Right renal cortex interstitium (tissue), 3 donors: ENCODE measurements around the gene PHACTR3. TPM values are rescaled to one million over a fixed set of nuclear protein-coding genes. Genes with fewer than 3 reads are reported as not detected.
A peak's percentile ranks its signal among the peaks of the same experiment; 100 is the strongest.

Source experiments
- DNase-seq, 3 donors: peaks; one replicate each; pipeline ENCODE4 v3.0.0-alpha.2; 2013; ENCODE audit warnings: low read depth in 3 of 3, low spot score in 2 of 3
- polyA plus RNA-seq, 3 donors: library from polyadenylated mRNA; unstranded; fragments of 120-200 nt; gene quantifications; one replicate each; pipeline ENCODE4 v1.2.1, GENCODE V29; 2013; ENCODE audit not compliant: insufficient read length in 3 of 3

The PHACTR3 gene
- polyA plus RNA-seq, 3 donors, result 12.8 to 13.2 (median 12.9) TPM

DNA sequence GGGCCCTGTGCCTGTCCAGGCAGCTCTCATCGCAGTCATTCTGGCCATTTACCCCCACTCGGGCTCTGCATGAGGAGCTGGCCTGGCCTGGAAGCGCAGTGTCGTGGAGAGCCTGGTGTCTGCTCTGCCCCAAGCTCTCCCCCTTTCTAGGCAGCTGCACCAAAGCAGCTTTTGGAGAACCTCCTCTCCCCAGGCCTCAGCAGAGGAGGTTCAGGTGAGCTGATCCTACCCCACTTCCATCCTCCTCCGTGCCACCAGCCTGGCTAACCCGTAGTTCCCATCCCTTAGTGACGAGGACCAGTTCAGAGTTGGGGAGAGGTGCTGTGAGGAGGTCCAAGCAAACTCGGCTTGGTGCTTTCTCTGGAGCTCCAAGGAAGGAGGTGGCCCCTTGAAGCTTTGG, 30.5 kb upstream of the PHACTR3 start:
- no peak for DNase-seq

DNA sequence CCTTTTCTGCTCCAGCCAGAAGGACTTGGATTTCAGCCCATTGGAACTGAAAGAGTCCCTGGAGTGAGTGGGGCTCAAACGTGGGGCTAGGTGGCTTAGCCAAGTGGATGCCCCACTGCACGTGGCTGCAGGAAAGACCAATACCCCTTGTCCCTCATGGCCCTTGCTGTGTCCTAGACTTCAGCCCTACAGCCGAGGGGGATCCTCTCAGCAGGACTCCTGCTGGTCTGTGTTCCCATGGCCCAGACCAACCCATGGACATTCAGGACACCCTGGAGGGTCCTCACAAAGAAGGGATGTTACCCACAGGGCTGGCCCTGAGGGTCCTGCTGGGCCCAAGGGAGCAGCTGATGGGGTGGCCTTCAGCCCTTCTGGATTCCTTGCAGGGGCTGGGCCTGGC, 30.0 kb upstream of the PHACTR3 start:
- DNase-seq, result no peak

DNA sequence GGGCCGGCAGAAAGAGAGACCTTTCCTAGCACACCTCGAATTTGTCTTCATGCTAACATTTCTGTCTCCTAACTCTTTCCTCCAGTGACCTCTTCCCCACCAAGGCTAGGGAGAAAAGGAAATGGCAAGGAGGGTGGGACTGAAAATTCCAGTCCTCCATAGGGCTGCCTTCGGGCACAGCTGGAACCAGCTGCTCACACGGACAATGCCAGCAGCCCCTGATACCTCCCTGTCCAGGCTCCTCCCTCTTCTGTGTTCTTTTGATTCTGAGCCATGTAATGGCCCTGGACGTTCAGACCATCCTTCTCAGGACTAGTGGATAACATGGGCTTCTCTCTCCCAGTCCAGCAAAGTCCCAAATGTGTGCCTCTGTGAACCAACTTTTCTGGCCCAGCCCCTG, 29.1 kb upstream of the PHACTR3 start:
- DNase-seq, result no peak

DNA sequence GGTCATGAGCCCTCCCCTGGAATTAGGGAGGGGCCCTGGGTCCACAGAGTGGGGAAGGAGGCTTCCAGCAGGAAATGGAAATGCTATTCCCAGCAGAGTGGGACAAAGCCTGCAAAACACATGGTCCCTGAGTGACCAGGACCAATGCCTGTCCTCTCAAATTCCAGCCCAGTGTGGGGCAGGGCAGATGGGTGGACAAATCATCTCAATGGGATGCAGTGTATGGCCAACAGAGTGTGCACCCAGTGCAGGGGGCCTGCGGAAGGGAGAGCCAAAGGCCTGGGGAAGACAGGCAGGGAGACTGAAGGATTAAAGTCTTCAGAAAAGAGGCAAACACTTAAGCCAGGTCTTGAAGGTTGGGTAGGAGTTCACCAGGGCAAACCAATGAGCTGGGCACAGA, 28.7 kb upstream of the PHACTR3 start:
- DNase-seq, result no peak

DNA sequence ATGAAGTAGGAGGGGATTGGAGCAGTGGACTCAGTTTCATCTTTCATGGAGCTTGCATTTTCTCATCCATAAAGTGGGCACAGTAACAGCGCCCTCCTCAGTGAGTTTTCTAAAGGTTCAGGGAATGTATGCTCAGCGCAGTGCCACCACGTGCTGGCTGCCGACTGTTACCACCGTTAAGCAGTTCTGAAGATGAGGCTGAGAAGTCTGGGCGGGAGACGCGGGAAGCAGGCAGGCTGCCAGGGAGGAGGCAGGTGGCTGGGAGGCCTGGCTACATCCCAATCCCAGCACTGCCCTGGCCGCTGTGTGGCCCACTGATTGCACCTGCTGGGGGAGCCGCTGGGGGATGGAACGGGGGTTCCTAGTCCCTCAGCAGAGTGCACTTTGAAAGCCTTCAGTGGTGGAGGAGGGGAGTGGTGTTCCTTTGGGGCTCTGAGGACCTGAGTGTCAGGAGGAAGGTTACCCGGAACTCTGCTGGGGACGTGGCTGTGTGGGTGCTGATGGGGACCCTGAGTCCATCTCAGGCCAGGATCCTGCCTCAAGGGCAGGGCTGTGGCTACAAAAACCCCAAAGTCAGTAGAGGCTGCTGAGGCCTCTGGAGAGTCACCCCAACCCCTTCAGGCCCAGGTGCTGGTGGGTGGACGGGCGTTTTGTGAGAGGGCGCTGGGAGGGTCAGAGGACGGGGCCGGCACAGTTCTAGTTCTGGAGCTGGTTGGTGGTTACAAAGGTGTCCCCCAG, 28.0 kb upstream of the PHACTR3 start:
- DNase-seq, result no peak

DNA sequence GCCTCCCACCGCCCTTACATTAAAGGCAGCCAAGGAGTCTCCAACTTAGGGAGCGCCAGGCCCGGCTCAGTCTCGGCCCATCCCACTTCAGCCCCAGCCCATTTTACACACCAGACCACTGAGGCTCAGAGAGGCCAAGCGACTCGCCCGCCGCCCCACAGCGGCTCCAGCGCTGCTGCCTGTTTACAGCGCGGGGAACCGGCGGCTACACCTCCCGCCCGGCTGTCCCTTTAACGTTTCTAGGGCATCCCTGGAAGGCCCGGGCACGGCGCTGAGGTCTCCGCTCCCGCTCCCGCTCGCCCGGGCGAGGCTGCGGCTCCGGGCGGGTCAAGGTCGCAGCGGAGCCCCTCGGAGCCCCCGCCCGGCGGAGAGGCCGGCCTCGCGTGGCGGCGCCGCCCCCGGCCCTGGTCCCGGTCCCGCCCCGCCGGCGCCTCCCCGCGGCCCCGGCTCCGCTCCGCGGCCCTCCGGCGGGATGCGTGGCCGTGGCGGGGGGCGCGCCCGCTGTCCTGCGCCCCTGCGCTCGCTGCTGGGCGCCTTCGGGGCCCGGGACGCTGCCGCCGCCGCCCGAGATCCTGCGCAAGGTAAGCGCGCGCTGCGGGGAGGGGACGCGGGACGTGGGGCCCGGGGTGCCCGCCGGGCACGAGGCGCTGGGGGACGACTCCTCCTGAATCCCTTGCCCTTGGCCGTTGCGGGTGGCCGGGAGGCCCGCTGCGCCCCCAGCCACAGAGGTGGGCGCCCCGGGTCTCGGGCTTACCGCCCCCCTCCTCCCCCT, 27.1 kb upstream of the PHACTR3 start:
- no peak for DNase-seq

DNA sequence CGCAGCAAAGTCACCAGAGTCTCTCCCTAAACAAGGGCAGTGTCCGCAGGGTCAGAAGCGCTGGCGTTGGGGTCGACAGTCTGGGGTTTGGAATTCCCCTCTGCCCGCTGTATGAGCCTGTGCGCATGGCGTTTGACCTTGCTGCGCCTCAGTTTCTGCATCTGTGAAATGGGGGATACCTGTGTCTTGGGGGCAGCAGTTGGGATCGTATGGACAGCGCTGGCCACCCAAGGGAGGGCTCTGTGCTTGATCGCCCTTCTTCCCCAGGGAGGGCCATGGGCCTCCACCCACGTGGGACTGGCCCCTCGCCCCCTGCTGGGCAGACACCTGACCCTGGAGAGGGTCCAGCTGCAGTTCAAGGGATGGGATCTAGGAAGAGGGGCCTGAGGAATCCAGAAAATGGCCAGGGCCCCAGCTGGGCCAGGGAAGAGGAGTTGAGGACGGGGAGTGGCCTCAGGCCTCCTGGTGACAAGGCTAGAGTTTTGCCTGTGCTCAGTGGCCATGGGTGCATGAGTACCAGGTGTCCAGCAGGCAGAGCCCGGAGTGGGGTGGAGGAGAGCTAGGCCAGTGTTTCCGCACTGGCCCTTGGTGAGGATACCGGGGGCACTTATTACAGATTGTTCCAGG, 26.4 kb upstream of the PHACTR3 start:
- no peak for DNase-seq

DNA sequence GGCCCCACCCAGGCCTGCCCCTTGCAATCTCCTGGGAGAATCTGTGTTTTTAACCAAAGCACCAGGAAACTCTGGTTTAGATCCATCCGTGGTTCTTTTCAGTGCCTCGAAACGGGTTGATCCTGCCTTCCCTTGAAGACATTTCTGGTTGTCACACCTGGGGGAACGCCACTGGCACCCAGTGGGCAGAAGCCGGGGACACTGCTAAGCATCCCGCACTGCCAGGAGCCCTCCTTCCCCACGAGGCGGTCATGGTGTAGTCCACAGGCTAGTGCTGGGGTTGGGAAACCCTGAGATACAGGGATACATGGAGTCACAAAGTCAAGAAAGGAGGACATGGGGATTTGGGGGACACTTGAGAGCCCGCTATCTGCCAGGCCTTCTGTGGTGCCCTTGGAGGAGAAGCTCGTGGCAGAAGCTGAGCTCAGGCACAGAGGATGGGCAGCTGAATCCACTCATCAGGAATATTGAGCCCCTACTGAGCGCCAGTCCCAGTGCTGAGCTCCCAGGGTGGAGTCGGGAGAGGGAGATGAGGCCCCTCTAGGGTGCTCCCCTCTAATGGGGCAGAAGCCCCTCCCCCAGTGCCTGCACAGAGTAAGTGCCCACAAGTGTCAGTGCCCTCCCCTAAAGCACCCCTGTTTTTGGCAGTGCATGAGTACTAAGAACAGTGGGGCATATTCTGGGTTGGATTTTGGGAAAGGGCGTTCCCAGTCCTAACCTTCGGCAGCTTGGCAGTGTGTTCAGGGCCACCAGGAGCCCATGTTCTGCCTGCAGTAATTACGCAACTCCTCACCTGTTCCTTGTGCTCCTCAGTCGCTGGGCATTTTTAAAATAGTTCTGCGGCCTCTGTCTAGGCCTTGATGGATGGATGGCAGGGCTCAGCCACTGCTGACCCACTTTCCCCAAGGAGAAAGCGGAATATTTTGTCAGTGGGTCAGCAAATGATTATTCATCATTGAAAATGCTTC, 25.6 kb upstream of the PHACTR3 start:
- no peak for DNase-seq

DNA sequence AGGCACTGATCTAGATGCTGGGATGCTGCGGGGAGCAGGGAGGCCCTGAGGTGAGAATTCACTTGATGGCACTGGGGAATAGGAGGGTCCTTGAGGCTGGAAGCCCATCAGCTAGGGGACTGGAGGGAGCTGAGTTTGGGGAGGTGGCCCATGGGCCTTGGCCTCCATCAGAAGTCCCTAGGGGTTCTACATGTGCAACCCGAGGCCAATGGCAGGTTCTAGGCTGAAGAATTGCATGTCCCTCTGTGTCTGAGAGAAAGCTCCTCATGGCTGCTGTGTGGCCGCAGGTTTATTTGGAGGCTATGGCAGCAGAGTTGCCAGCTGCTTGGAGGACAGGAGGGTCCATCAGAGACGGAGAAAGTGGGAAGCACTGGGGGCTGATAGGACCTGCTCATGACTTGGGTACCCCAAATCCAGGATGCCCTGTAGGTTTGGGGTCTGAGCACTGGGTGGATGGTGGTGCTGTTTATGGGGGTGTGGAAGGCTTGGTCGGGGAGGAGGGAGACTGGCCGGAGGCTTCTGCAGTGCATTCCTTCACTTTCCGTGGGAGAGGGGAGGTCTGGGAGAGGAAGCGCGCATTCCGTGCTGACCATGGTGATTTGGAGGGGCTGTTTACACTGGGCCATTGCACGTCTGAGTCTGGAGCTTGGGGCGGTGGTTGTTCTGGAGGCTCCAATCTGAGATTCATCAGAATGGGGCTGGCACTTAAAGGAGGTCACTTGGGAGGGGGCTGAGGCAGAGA, 24.8 kb upstream of the PHACTR3 start:
- DNase-seq, result no peak

DNA sequence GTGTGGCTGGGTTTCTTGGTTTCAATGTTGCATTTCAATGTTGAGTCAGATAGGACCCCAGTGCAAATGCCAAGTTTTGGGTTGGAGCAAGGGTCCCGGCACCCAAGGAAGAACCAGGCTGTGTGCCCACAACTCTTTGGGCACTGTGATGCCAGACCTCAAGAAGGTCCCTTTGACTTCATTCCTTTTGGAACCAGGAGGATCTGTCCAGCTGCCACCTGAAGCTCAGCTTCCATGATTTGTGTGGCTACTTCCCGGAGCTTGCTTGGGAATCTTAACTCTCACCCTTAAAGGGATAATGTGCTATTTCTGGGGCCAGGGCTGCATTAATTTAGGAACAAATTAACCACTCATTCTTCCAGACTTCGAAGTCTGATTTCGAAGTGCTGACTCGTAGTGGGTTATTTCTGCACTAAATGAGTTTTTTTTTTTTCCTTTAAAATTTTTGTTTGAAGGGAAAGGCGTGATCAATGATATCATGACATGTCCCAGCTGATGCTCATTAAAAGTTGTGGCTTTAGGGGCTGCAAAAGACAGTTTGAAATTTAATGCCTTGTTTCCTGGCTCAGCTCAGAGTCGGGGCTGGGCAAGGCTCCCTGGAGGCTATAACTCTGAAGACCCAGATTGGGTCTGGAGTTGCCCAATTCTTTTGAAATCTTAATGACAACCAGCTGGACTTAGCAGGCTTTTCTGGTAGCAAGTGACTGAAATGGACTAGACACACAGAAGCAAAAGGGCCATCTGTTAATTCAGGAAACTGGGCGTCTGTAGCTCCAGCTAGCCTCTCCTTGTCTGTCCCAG, 24.0 kb upstream of the PHACTR3 start:
- DNase-seq, result peak in 2 of 3 donors; percentile 60 to 65

DNA sequence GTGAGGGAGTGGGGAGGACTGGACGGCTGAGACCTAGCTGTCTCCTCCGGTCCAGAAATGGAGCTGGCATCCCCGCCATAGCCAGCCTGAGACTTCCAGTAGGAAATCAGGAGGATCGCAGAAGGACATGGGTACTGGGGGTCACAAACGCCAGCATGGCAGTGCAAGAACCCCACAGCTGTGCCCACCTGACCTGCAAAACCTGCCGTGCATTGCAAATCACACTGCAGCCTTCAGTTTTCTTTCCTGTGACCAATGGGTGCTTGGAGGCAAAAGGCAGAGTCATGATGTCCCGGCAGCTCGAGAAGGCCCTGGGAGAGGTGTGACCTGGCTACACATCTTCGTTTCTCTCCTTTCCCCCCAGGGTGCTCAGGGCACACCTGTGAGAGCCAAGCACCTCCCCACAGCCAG, 23.3 kb upstream of the PHACTR3 start:
- DNase-seq, result no peak

DNA sequence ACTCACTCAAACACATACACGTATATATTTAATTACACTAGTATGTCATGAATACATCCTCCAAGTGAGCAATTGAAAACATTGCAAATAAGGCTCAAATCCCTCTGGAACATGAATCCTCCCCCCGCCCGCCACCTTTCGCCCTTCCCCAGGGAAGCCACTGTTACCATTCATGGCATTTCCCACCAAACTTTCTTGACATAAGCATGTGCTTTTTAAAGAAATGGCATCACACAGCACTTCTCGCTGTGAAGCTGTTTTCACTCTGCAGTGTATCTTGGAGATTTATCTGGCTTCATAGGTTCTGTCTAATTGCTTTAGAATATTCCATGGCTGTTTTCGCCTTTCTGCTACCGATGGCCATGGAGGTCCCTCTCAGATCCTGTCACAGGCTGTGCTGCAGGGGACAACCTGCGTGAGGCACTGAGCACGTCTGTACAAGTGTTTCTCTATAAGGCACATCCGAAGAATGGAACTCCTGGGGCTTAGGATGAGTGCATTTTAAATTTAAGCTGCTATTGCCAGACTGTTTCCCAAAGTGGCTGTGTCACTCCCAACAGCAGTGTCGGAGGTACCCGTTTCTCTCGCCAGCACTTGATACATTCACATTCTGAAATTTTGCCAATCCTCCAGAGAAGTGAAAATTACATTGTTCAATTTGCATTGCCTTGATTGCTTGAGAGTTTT, 22.2 kb upstream of the PHACTR3 start:
- DNase-seq, result no peak

DNA sequence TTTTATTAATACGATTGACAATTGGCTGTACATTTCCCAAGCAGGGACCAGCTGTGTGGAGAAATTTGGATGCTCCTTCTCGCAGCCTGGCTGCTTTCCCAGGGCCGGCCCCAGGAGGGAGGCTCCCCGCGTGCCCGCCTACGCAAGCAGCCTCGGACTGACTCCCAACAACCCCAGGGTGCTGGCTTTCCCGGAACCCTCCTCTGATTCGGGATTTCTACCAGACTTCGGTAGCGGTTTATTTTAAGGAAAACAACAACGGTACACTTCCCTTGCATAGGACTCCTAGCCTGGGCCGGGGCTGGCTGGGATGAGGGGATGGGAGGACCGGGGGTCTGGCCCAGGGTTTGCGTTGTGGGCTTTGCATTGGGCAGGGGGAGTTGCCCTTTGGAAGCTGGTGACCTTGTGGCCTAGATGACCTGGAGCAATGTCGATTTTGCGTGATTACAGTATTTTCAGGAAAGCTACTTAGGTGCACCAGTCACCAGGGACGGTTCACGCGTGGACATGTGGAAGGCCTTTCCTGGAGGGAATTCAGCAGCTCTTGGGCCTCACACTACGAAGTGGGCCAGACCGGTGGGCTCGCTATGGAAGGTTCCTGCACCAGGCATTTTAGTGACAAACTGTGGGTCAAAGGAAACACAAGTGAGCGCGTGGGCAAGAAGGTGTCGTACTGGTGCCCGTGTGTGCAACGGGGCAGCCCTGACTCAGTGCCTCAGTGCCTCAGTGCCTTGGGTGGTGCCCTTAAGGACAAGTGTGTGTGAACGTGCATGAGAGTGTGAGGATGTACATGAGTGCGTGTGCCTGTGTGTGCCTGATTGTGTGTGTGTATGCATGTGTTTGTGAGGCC, 20.7 kb upstream of the PHACTR3 start:
- no peak for DNase-seq

DNA sequence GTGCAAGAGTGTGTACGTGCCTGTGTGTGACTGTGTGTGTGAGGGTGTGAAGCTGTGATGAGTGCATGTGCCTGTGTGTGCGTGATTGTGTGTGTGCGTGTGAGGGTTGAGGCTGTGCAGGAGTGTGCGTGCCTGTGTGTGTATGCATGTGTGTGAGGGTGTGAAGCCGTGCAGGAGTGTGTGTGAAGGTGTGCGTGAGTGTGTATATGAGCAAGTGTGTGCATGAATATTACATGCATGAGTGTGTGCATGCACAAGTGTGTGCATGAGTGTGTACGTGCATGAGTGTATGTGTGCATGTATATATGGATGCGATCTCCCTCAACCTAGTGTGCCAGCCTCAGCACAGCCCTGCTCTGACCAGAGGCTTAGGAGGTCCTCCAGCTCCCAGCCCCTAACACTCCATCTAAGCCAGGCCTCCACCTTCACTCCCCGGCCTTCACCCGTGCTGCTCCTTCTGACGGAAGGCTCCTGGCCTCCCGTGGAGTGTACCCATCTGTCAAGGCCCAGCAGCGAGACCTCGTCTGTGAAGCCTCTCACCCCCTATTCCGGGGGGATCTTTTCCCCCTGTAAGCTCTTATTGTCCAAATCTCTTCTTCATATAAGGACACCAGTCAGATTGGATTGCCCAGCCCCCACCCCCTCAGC, 19.9 kb upstream of the PHACTR3 start:
- no peak for DNase-seq

DNA sequence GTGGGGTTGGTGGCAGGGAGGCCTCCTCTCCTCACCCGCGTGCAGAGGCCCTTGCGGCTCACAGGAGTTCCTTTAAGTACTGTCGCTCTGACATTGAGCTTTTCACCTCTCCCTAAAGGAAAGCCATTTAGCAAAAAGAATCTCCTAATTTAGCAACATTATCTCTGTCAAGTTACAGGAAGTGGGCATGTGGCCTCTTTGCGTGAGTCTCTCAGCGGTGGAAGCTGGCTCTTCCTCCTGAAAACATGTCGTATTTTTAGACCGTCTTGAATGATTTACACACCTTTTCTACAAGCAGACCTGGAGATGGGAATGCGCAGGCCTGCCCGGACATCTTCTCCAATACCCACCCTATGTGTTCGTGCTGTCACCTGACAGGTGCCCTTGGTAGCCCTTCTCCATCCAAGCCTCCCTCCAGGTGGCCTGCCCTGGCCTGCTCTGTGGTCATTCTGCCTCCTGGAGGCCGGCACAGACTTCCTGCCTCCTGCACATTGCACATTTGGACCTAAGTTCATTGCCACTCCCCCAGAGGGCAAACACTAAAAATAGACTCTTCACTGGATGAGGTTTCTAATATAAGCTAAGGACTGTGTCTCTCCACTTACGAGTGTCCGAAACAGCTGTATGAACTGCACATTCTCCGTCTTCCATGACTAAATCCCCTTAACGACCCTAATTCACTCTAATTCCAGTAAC, 18.5 kb upstream of the PHACTR3 start:
- DNase-seq, result no peak

DNA sequence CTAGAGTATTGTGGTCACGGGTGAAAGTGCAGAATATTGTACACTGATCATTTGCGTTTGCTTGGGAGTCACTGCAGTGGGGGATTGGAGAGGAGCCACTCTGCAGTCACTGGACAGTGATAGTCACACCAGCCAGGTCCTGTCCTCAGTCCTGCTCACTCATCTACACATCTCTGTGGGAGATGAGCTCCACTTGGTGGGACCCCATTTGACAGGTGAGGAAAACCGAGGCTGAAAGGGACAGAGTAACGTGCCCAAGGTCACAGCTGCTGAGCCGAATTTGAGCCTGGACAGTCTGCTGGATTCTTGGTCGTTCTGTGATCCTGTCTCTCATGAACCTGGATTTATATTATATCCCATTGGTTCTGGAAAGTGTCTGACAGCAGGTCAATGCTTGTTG, 17.7 kb upstream of the PHACTR3 start:
- DNase-seq, result no peak

DNA sequence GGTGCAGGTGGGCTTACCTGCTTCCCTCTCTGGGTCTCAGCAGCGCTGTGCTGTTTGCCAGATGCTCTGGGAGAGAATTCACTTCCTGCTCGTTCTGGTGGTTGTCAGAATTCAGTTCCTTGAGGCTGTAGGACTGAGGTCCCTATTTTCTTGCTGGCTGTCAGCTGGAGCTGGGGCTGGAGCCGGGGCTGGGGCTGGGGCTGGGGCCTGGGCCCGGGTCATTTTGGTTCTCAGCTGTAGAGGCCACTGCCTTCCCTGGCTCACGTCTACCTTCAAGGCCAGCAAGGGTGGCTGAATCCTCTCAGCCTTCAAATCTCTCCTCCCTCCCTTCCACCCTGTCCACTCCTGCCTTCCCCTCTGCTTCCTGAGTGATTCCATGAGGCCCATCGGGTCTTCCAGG, 16.8 kb upstream of the PHACTR3 start:
- no peak for DNase-seq
